GM23338 (cell line): ENCODE results near the gene ARHGAP19. TPM values are rescaled to one million over a fixed set of nuclear protein-coding genes. Genes with fewer than 3 reads are reported as not detected.

Experiments
- ATAC-seq: fragments of 200-7000 bp; cut with Tn5 transposase; 3 replicates; pipeline ENCODE4 v1.9.1; 2020
- DNase-seq: peaks from one replicate; pipeline ENCODE4 v3.0.0-alpha.2; 2015; ENCODE audit warnings: low spot score
- H2AFZ ChIP-seq: fragments of 200-600 bp; sonication (generic); 2 replicates; pipeline ENCODE4 v1.8.0; 2016; ENCODE audit warnings: antibody characterized with exemption, mild to moderate bottlenecking, moderate library complexity
- H3F3A ChIP-seq: fragments of 200-600 bp; sonication (generic); replicated peaks from 2 replicates; pipeline ENCODE4 v1.8.0; 2017; ENCODE audit warnings: antibody characterized with exemption, mixed run types, low read depth
- H3K27ac ChIP-seq: fragments of 200-600 bp; sonication (generic); 2 replicates; pipeline ENCODE4 v1.6.1; 2016; ENCODE audit warnings: low read depth
- H3K27me3 ChIP-seq: fragments of 200-600 bp; sonication (generic); 2 replicates; pipeline ENCODE4 v1.8.0; 2016; ENCODE audit warnings: mild to moderate bottlenecking, mixed run types, moderate library complexity; ENCODE audit not compliant: insufficient read depth
- H3K36me3 ChIP-seq: fragments of 200-600 bp; sonication (generic); 2 replicates; pipeline ENCODE4 v1.8.0; 2016; ENCODE audit warnings: mild to moderate bottlenecking; ENCODE audit not compliant: insufficient read depth
- H3K4me1 ChIP-seq: fragments of 200-600 bp; sonication (generic); 2 replicates; pipeline ENCODE4 v1.8.0; 2016; ENCODE audit warnings: mild to moderate bottlenecking, moderate library complexity; ENCODE audit not compliant: insufficient read depth
- H3K4me2 ChIP-seq: fragments of 200-600 bp; sonication (generic); 2 replicates; pipeline ENCODE4 v1.7.1; 2017; ENCODE audit warnings: mixed run types
- H3K4me3 ChIP-seq: fragments of 200-600 bp; sonication (generic); 2 replicates; pipeline ENCODE4 v1.6.1; 2016; ENCODE audit warnings: mixed run types
- H3K79me2 ChIP-seq: fragments of 200-600 bp; sonication (generic); replicated peaks from 2 replicates; pipeline ENCODE4 v1.8.0; 2017; ENCODE audit warnings: mild to moderate bottlenecking; ENCODE audit not compliant: insufficient read depth
- H3K9me2 ChIP-seq: fragments of 200-600 bp; sonication (generic); 2 replicates; pipeline ENCODE4 v1.8.0; 2017; ENCODE audit not compliant: insufficient read depth
- H4K20me1 ChIP-seq: fragments of 200-600 bp; sonication (generic); replicated peaks from 2 replicates; pipeline ENCODE4 v1.8.0; 2017; ENCODE audit warnings: mild to moderate bottlenecking; ENCODE audit not compliant: insufficient read depth
- H3K27ac Mint-ChIP-seq: 2 replicates; pipeline ENCODE4 v1.8.0; 2020; ENCODE audit warnings: inconsistent platforms, mild to moderate bottlenecking, moderate library complexity, mixed read lengths
- H3K27me3 Mint-ChIP-seq: 3 replicates; pipeline ENCODE4 v1.8.0; 2022; ENCODE audit warnings: low read depth, mild to moderate bottlenecking, moderate library complexity, mixed read lengths, inconsistent platforms; ENCODE audit not compliant: insufficient read depth, poor library complexity
- H3K36me3 Mint-ChIP-seq: 3 replicates; pipeline ENCODE4 v1.8.0; 2021; ENCODE audit warnings: low read depth, mild to moderate bottlenecking, inconsistent platforms, moderate library complexity, mixed read lengths
- H3K4me1 Mint-ChIP-seq: 3 replicates; pipeline ENCODE4 v1.8.0; 2020; ENCODE audit warnings: mild to moderate bottlenecking, inconsistent platforms, mixed read lengths
- H3K4me3 Mint-ChIP-seq: 3 replicates; pipeline ENCODE4 v1.8.0; 2021; ENCODE audit warnings: moderate library complexity, mild to moderate bottlenecking, inconsistent platforms, mixed read lengths
- H3K9me3 Mint-ChIP-seq: 3 replicates; pipeline ENCODE4 v1.8.0; 2020; ENCODE audit warnings: moderate library complexity, mild to moderate bottlenecking, inconsistent platforms, mixed read lengths
- CREB1 ChIP-seq: fragments of 250-450 bp; sonication (Bioruptor Pico); IDR thresholded peaks from 2 replicates; pipeline ENCODE4 v1.5.0; 2020; ENCODE audit warnings: low read depth, mild to moderate bottlenecking, moderate library complexity
- EZH2phosphoT487 ChIP-seq: fragments of 200-600 bp; sonication (generic); IDR thresholded peaks from one replicate; pipeline ENCODE4 v1.8.1; 2018; ENCODE audit warnings: antibody characterized with exemption; ENCODE audit not compliant: unreplicated experiment
- NANOG ChIP-seq: IDR thresholded peaks from 2 replicates; pipeline ENCODE4 v1.6.1; 2016; ENCODE audit warnings: antibody characterized with exemption, borderline replicate concordance
- ZNF331 ChIP-seq: fragments of 250-450 bp; sonication (Bioruptor Pico); IDR thresholded peaks from 2 replicates; pipeline ENCODE4 v1.5.0; 2020; ENCODE audit warnings: low read depth, mild to moderate bottlenecking, moderate library complexity
- polyA plus RNA-seq: library from polyadenylated mRNA; unstranded; fragments of >200 nt; fragmentation: Nextera tagmentation; extraction: Ambion mirVana; gene quantifications from 2 replicates; pipeline ENCODE4 v1.2.1, GENCODE V29; 2016
- total RNA-seq: library from RNA; depleted of rRNA; stranded (reverse); fragments of >200 nt; shearing (Covaris generic); gene quantifications from 2 replicates; pipeline ENCODE4 v1.2.3, GENCODE V29; 2014
- TF ChIP-seq, protein P1 (sequence below), 2 experiments: fragments of 200-600 bp in 1 of 2; sonication (generic) in 1 of 2; conservative IDR thresholded peaks; 2 replicates each; pipeline versions ENCODE4 v1.5.1 to v1.6.1; 2016 to 2017; ENCODE audit warnings: antibody characterized with exemption in 2 of 2, low read depth in 2 of 2, mild to moderate bottlenecking in 2 of 2, moderate library complexity in 1 of 2
- TF ChIP-seq, protein P2 (sequence below): IDR thresholded peaks from one replicate; pipeline ENCODE4 v1.6.1; 2018; ENCODE audit warnings: antibody characterized with exemption; ENCODE audit not compliant: unreplicated experiment

Gene ARHGAP19
- total and polyA plus RNA-seq, 2 experiments from 2014 or later, result 11.5 to 38.8 TPM

DNA sequence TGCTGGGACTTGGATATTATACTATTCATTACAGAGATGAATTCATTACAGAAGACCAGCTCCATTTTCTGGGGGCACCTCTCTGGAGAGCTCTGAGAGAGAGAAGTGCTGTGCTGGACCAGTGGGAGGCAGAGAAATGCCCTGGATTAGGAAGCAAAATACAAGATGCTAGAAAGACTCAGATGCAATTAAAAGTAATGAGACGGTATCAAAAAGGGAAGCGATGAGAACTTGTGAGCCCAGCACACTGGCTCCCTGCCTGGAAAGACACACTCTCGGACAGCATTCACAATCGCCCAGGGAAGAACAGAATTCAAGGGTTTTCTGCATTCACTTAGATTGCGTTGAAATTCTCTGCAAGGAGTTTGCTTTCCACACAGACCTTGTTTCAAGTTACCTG lies 45.6 kb upstream of the ARHGAP19 start (continued):
- TF ChIP-seq, protein P1, sequence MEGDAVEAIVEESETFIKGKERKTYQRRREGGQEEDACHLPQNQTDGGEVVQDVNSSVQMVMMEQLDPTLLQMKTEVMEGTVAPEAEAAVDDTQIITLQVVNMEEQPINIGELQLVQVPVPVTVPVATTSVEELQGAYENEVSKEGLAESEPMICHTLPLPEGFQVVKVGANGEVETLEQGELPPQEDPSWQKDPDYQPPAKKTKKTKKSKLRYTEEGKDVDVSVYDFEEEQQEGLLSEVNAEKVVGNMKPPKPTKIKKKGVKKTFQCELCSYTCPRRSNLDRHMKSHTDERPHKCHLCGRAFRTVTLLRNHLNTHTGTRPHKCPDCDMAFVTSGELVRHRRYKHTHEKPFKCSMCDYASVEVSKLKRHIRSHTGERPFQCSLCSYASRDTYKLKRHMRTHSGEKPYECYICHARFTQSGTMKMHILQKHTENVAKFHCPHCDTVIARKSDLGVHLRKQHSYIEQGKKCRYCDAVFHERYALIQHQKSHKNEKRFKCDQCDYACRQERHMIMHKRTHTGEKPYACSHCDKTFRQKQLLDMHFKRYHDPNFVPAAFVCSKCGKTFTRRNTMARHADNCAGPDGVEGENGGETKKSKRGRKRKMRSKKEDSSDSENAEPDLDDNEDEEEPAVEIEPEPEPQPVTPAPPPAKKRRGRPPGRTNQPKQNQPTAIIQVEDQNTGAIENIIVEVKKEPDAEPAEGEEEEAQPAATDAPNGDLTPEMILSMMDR (conservative IDR thresholded peaks at IDR 0.05; ENCODE audit: low read depth in 2 of 2), result no peak
- TF ChIP-seq ZNF331 (CRISPR knock-in tag) (no peak), EZH2phosphoT487 (no peak)

DNA sequence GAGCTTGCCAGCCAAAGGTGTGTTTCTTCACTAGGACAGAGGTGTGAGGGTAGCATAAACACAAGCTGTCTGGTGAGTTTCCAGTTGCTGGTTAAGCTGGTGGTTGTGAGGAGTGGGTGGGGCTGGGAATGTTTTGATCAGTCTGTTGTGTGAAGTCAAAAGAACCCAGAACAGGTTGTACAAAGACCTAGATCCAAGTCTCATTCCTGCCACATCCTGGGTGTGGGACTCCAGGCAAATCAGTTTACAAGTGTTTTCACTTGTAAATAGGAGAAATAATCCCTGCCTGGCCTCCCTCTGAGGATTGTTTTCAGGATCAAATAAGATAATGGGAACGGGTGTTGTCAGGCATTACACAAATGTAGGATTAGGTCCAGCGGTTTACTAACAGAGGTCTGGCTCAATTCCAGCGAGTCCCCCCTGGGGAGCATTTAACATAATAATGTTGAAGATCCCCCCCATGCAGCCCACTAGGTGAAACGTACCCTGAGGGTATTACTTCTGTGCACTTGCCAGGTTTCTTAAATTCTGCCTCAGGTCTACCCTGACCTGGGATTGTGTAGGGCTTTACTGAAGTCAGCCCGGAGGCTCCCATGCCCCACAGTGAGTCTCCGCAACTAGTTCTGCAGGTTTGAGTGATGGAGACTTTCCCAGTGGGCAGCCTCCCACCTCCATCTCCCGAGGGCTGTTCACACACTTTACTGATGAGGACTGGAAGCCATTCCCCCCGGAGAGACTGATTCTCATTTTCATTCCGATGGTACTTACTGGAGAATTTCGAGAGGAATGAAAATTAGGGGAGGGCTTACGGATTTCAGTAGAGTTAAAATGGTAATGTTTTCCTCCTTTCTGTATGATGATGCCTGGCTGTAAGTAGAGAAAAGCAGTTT lies 44.8 kb upstream of the ARHGAP19 start:
- peaks cover 38% of the 10 kb centered on the region for H3K4me1 Mint-ChIP-seq
- peak overlapping the region; percentile 66 for H3K4me2 ChIP-seq

More for the DNA sequence above, 44.8 kb upstream of the ARHGAP19 start:
- peaks cover 41% of the 10 kb centered on the region for H3K4me1 ChIP-seq
- H3K9me3 Mint-ChIP-seq, result no peaks in the 10 kb centered on the region
- H3K79me2 ChIP-seq, result peaks cover 18% of the 10 kb centered on the region
- no peak overlapping the region for H2AFZ ChIP-seq
- peaks cover 7% of the 10 kb centered on the region; the same call in 1 of the 2 replicates for H4K20me1 ChIP-seq
- H3K27me3 ChIP-seq, result no peaks in the 10 kb centered on the region
- H3K36me3 ChIP-seq, result no peaks in the 10 kb centered on the region
- peak; percentile 63 for ATAC-seq
- H3K27ac Mint-ChIP-seq, result peak overlapping the region; percentile 90
- DNase-seq, result peak; percentile 79
- peaks cover 20% of the 10 kb centered on the region for H3K27me3 Mint-ChIP-seq
- H3K4me3 ChIP-seq, result peak overlapping the region; percentile 43
- TF ChIP-seq NANOG (0 out of 2 replicates have a peak, but pooled peaks have one; percentile 53), CREB1 (CRISPR knock-in tag) (peak; percentile 12; the same call in 1 of the 2 replicates)
- TF ChIP-seq, protein P2, sequence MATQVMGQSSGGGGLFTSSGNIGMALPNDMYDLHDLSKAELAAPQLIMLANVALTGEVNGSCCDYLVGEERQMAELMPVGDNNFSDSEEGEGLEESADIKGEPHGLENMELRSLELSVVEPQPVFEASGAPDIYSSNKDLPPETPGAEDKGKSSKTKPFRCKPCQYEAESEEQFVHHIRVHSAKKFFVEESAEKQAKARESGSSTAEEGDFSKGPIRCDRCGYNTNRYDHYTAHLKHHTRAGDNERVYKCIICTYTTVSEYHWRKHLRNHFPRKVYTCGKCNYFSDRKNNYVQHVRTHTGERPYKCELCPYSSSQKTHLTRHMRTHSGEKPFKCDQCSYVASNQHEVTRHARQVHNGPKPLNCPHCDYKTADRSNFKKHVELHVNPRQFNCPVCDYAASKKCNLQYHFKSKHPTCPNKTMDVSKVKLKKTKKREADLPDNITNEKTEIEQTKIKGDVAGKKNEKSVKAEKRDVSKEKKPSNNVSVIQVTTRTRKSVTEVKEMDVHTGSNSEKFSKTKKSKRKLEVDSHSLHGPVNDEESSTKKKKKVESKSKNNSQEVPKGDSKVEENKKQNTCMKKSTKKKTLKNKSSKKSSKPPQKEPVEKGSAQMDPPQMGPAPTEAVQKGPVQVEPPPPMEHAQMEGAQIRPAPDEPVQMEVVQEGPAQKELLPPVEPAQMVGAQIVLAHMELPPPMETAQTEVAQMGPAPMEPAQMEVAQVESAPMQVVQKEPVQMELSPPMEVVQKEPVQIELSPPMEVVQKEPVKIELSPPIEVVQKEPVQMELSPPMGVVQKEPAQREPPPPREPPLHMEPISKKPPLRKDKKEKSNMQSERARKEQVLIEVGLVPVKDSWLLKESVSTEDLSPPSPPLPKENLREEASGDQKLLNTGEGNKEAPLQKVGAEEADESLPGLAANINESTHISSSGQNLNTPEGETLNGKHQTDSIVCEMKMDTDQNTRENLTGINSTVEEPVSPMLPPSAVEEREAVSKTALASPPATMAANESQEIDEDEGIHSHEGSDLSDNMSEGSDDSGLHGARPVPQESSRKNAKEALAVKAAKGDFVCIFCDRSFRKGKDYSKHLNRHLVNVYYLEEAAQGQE, result no peak
- no peaks in the 10 kb centered on the region for H3K9me2 ChIP-seq
- H3K4me3 Mint-ChIP-seq, result peak overlapping the region; percentile 62
- peaks cover 12% of the 10 kb centered on the region for H3K36me3 Mint-ChIP-seq
- H3K27ac ChIP-seq, result peak overlapping the region; percentile 98
- peaks cover 15% of the 10 kb centered on the region for H3F3A ChIP-seq
